IPS-18c (cell line): ENCODE results near the gene LCN9.
"Not testable (repeated sequence)": the region's sequence is repeated elsewhere in the genome, so short reads cannot be mapped to it uniquely, and the experiment has no call there.

ENCODE experiments used
- H3K4me3 ChIP-seq: 2 replicates; pipeline ENCODE4 v1.7.0; 2013; ENCODE audit warnings: low read depth, mild to moderate bottlenecking, low read length, moderate library complexity; ENCODE audit not compliant: insufficient read depth
- H3K9me3 ChIP-seq: one replicate; pipeline ENCODE4 v1.6.1; 2013; ENCODE audit warnings: mild to moderate bottlenecking, low read length, moderate library complexity; ENCODE audit not compliant: control insufficient read depth, insufficient read depth

Gene LCN9

DNA sequence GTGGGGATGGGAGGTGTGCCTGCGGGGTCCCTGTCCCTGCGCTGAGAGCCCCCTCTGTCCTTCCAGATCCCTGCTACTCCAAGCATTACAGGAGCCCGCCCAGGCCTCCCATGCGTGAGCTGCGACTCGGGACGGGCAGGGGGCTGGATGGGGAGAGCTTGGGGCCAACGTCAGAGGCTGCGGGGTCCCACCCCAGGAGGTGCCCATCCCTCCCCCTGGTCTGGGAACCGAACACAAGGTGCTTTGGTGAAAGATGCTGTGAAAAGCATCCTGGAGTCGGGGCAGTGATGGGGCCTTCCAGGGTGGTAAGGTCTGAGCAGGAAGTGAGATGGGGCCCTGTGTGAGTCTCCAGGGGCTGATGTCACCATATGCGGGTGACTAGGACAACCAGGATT is 2.7 kb downstream of the LCN9 start:
- H3K4me3 ChIP-seq, result no peak overlapping the region

DNA sequence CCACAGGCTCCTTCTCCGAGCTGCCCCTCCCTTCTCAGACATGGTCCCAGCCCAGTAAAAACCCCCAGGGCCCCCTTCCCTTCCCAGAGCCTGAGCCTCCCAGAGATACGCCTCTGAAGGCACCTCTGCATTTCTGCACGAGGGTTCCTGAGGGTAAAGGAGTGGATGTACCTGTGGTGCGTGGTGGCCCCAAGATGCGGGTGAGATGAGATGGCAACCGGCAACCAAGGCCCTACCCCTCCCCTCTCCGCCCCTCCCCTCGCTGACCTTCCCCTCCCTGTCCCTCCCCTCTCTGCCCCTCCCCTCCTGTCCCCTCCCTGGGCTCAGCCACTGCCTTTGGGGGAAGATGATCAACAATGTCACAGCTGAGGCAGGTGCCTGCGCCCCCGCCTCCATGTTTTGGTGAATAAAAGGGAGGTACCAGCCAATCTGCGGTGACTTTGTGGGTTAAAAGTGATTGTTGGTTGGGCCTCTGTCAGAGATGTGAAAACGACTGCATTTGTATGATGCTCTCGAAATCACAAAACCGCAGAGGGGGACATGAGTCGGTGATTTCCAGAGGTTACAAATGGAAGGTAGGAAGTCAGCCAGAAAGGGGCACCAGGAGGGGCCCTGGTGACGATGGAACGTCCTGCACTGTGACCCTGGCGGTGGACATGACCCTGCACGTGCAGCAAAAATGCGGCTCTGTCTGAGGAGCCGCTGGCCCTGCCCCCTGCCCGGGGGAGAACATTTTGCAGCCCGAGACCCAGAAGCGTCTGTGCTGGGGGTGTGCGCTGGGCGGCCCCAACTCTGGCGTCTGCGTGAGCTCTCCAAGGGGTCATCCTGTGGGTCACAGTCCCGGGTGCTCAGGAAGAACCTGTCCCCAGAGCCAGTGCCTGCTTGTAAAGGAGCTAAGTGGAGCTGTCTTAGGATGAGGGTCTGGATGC is 3.7 kb downstream of the LCN9 start:
- Histone ChIP-seq H3K9me3 (peaks cover 5% of the 10 kb centered on the region), H3K4me3 (no peak overlapping the region)

More for the DNA sequence above, 2.7 kb downstream of the LCN9 start:
- H3K9me3 ChIP-seq, result peaks cover 5% of the 10 kb centered on the region

DNA sequence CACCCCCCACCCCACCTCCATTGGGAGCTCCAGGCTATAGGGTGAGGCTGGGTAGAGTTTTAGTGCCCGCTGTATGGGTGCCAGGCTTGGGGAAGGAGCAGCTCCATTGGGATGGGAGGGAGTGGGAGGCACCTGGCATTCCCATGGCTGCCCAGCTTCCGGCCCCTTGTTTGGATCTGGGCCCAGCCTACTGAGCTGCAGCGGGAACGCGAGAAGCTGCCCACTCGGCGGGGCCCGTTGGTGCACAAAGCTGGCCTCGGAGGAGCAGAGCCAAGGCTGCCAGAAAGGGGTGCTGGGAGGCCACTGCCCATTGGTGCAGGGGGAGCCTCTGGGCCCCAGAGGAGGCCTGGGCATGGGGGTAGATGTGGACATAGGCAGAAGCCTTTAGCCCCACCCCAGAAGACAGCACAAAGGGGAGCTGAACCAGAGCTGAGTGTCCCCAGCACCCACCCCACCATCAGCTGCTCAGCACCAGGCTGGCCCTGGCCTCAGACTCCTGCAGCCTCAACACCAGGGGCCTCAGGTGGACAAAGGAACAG is 4.4 kb downstream of the LCN9 start:
- no peak overlapping the region for H3K4me3 ChIP-seq
- peaks cover 5% of the 10 kb centered on the region for H3K9me3 ChIP-seq

- not testable (repeated sequence) for H3K4me3 ChIP-seq, H3K9me3 ChIP-seq
These were observed 5.9 kb downstream of the LCN9 start for GRCh38 chr9:135669018-135669417.

DNA sequence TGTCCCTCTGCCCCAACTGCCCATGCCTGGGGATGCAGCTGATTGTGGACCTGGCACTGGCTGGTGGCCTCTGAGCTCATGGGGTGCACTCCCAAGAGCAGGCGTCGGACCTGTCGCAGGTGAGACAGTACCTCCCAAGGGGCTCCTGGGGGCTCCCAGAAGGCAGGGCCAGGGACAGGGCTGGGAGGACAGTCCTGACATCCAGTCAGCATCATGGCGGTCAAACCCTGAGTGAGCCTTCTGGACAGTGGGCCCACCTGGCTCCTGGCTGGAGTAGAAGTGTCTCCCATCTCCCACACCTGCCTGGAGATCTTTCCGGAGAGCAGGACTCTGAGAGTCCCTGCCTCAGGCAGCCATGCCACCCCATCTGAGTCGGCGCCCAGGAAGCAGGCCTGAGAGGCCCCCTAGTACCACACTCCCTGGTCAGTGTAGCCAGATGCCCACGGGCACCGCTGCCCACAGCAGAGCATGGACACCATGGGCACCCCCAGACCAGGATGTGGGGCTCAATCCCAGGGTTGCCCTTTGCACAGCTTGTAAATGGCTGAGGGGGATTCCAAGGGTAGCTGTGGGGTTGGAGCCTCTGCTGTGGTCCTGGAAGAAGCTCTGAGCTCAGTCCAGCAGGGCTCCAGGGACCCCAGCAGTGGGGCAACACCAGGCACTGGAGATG is 6.6 kb downstream of the LCN9 start:
- Histone ChIP-seq H3K9me3 (peaks cover 5% of the 10 kb centered on the region), H3K4me3 (no peak overlapping the region; the same call in 1 of the 2 replicates)

DNA sequence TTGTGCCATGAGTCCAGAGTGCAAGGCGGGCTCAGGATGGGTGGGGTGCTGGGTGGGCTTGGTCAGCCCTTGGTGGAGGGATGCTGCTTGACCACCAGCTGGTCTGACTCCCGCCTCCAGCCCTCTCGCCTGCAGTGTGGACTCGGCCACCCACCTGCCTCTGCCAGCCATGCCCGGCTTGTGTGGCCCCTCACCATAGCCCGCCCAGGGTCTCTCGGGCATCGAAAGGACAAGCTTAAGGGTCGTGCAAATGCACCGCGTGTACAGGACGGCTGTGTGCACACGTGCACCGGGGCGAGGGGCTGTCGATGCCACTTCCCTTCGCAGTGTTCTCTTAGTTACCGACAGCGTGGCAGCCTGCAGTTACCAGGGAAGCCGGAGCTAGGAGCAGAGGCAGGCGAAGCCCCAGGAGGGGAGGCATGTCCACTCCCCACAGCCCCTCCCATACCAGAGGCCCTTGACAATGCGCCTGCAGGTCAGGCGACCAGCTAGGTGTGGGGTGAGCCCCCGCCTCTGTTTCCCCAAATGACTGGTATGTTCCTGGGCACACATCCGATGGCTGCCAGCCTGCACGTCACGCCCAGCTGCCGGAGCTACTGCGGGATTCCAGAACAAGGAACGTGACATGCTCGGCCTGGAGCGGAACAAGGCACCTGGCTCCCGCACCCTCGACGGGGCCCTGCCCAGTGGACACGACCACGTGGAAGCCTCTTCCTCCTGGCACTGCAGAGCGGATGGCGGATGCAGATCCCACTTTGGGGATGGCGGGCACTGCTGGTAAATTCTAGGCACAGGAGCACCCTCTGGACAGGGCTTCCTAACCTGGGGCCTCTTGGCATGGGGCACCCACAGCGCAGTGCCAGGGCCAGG is 7.8 kb downstream of the LCN9 start:
- no peak overlapping the region for H3K4me3 ChIP-seq
- H3K9me3 ChIP-seq, result peaks cover 5% of the 10 kb centered on the region

GRCh38 chr9:135671591-135672041 is 8.5 kb downstream of the LCN9 start:
- no peak overlapping the region for H3K4me3 ChIP-seq
- peaks cover 5% of the 10 kb centered on the region for H3K9me3 ChIP-seq

DNA sequence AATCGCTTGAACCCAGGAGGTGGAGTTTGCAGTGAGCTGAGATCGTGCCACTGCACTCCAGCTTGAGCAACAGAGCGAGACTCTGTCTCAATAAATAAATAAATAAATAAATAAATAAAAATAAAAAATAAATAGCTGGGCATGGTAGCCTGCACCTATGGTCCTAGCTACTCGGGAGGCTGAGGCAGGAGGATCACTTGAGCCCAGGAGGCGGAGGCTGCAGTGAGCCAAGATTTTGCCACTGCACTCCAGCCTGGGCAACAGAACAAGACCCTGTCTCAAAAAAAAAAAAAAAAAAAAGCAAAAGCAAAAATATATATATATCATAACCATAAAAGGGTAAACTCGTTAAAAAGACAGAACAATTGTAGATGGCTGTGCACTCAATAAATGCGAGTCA is 9.7 kb downstream of the LCN9 start:
- H3K4me3 ChIP-seq, H3K9me3 ChIP-seq: not testable (repeated sequence)

DNA sequence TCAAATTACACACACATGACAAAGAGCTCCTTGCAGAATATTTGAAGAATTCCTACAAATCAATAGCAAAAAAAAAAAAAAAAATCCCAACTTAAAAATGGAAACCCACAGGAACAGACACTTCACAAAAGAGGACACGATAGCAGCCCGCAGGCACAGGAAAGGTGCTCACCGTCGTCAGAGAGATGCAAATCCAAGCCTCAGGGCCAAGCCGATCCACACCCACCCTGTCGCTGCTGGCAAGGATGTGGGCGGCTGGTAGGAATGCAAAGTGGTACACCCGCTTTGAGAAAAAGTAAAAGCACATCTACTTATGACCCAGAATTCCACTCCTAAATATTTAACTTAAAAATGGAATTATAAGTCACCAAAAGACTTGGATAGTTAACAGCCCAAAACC is 10.8 kb downstream of the LCN9 start:
- H3K9me3 ChIP-seq, result peaks cover 2% of the 10 kb centered on the region

DNA sequence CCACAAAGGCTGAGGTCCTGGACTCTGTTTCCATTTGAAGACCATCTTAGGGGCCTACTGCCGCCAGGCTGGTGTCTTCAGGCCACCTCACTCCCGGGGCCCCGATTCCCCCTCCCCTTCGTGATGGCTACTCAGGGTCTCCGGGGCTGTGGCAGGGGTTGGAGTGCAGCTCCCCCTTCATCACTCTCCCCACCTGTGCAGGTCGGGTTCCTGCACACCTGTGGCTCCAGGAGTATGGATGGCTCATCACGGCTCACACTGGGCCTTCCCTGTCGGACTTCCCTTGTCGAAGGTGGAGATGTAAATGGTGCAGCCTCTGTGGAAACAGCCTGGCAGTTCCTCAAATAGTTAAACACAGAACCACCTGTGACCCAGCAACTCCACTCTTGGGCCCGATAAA is 11.9 kb downstream of the LCN9 start:
- H3K4me3 ChIP-seq, result no peak overlapping the region
- H3K9me3 ChIP-seq, result no peaks in the 10 kb centered on the region

More for the DNA sequence above, 10.8 kb downstream of the LCN9 start:
- H3K4me3 ChIP-seq, result no peak overlapping the region

DNA sequence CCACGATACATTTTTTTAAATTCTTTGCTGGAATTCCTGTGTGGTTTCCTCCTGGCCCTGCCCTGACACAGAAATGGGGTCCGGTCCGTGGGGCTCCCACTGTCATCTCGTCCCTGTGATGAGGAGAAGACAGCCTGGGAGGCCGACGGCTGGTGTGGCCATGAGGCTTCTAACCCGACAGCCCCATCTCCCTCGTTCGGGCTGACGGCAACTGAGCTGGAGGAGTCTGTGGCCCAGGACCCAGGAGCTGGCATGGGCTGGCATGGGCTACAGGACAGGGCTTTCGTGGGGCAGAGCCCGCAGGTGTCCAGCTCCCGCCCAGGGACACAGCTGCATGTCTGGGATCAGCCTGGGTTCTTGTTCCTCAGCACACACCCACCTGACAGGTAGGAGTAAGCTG is 13.8 kb downstream of the LCN9 start:
- H3K9me3 ChIP-seq, result no peaks in the 10 kb centered on the region

GRCh38 chr9:135677641-135678168 is 14.6 kb downstream of the LCN9 start:
- no peak overlapping the region for H3K4me3 ChIP-seq
- H3K9me3 ChIP-seq, result no peaks in the 10 kb centered on the region

More for the DNA sequence above, 13.8 kb downstream of the LCN9 start:
- H3K4me3 ChIP-seq, result no peak overlapping the region

DNA sequence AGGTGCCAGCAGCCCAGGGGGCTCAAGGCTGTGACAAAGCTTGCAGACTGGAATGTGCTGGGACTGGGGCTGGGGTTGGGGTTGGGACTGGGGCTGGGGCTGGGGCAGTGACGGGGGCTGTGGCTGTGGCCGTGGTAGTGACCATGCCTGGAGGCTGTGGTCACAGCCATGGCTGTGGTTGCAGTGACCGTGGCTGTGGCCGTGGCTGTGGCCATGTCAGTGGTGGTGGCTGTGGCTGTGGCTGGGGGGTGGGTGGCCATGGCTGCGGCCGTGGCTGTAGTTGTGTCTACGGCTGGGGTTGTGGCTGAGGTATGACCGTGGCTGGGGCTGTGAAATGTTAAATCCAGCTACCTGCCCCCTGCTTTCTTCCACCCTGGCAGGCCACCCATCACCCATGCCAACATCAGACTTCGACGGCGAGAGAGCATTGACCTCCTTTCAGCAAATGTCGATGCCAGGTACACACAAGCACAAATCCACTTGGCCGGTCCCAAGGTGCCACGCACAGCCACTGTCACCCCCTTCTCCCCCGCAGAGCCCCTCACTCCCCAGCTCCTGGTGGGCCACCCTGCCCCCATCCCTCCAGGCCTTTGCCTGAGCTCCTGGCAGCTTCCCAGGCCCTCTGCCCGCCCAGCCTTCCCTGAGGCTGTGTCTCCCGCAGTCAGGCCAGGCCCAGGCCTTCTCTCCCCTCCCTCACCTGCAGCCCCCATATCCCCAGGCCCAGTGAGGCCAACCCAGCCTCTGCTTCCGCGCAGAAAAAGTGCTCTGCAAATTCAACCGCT is 15.3 kb downstream of the LCN9 start:
- no peaks in the 10 kb centered on the region for H3K9me3 ChIP-seq
- H3K4me3 ChIP-seq, result no peak overlapping the region

- Histone ChIP-seq H3K9me3 (no peaks in the 10 kb centered on the region), H3K4me3 (no peak overlapping the region)
These were observed 16.9 kb downstream of the LCN9 start for GRCh38 chr9:135680056-135680455.

DNA sequence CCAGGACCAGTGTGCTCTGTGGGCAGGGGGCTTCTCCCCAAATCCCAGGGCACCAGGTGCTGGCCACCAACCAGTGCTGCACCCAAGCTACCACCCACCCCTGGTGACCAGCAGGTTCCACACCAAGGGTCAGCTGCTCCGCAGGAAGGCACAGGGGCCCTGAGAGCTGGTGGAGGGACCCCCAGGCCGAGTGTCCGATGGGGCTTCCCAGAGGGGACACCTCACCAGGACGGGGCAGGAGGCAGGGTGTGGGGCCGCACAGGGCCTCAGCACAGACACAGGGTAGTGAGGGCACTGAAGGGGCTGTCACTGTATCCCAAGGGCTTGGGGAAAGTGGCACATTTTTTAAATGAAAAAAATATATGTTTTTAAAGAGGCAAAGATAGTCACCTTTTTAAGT is 18.1 kb downstream of the LCN9 start:
- no peak overlapping the region for H3K4me3 ChIP-seq

GRCh38 chr9:135683401-135684034 is 20.4 kb downstream of the LCN9 start:
- no peak overlapping the region for H3K4me3 ChIP-seq
- no peaks in the 10 kb centered on the region for H3K9me3 ChIP-seq

More for the DNA sequence above, 18.1 kb downstream of the LCN9 start:
- no peaks in the 10 kb centered on the region for H3K9me3 ChIP-seq
